ENCODE data around the gene FIGLA. TPM values are rescaled to one million over a fixed set of nuclear protein-coding genes. Genes with fewer than 3 reads are reported as not detected.

The FIGLA gene
- total RNA-seq, 1 experiment from 2014 or later, result not detected

GRCh38 chr2:70807102-70807827 lies 16.8 kb upstream of the FIGLA start:
- H3K4me3 ChIP-seq, result no peak overlapping the region
- intact Hi-C loops (cut with micrococcal nuclease; ENCODE audit: unreplicated experiment), result no loop called here
- no peak overlapping the region for H2AFZ ChIP-seq
- no peaks in the 10 kb centered on the region for H3K9me2 ChIP-seq (ENCODE audit: insufficient read depth)
- no peaks in the 10 kb centered on the region for H4K20me1 ChIP-seq (ENCODE audit: insufficient read depth)
- BruUV-seq (replicated peaks), result no TSS peak
- TF ChIP-seq CTCF (conservative IDR thresholded peaks at IDR 0.05), result no peak
- TF ChIP-seq EZH2 (IDR thresholded peaks at IDR 0.05; ENCODE audit: low read depth), result no peak
- no peak overlapping the region for H3K27ac ChIP-seq
- H3K4me1 ChIP-seq (replicated peaks; ENCODE audit: insufficient read depth), result no peaks in the 10 kb centered on the region
- H3K4me2 ChIP-seq, result no peak overlapping the region
- no peaks in the 10 kb centered on the region for H3K79me2 ChIP-seq (ENCODE audit: low read depth)
- no peaks in the 10 kb centered on the region for H3F3A ChIP-seq (ENCODE audit: insufficient read depth, low read depth)
- H3K36me3 ChIP-seq (ENCODE audit: low read depth), result no peaks in the 10 kb centered on the region
- CTCF ChIA-PET, result no interaction called here
- peaks cover 54% of the 10 kb centered on the region for H3K27me3 ChIP-seq (ENCODE audit: insufficient read depth, low read depth)
- H3K9me3 ChIP-seq (ENCODE audit: insufficient read depth, low read depth), result no peaks in the 10 kb centered on the region
- POLR2A ChIA-PET (ENCODE audit: unreplicated experiment), result no interaction called here
- DNase-seq, result no peak

GRCh38 chr2:70806620-70807019 lies 16.2 kb upstream of the FIGLA start:
- Histone ChIP-seq H2AFZ (no peak overlapping the region), H3K27ac (no peak overlapping the region), H3K4me1 (replicated peaks; ENCODE audit: insufficient read depth) (no peaks in the 10 kb centered on the region), H3K4me2 (no peak overlapping the region), H3K4me3 (no peak overlapping the region), H3K27me3 (ENCODE audit: insufficient read depth, low read depth) (peaks cover 52% of the 10 kb centered on the region), H3K9me3 (ENCODE audit: insufficient read depth, low read depth) (no peaks in the 10 kb centered on the region), H3K79me2 (ENCODE audit: low read depth) (no peaks in the 10 kb centered on the region), H3K36me3 (ENCODE audit: low read depth) (no peaks in the 10 kb centered on the region), H3K9me2 (ENCODE audit: insufficient read depth) (no peaks in the 10 kb centered on the region), H3F3A (ENCODE audit: insufficient read depth, low read depth) (no peaks in the 10 kb centered on the region), H4K20me1 (ENCODE audit: insufficient read depth) (no peaks in the 10 kb centered on the region)
- ChIA-PET POLR2A (ENCODE audit: unreplicated experiment) (no interaction called here), CTCF (no interaction called here)
- intact Hi-C loops (cut with micrococcal nuclease; ENCODE audit: unreplicated experiment), result no loop called here
- DNase-seq, result no peak
- TF ChIP-seq CTCF (conservative IDR thresholded peaks at IDR 0.05) (no peak), EZH2 (IDR thresholded peaks at IDR 0.05; ENCODE audit: low read depth) (no peak)
- no TSS peak for BruUV-seq (replicated peaks)

- POLR2A ChIA-PET (ENCODE audit: unreplicated experiment), result no interaction called here
- BruUV-seq (replicated peaks), result no TSS peak
Measured at GRCh38 chr2:70806013-70806412, 15.6 kb upstream of the FIGLA start.

More at GRCh38 chr2:70806013-70806412, 15.6 kb upstream of the FIGLA start:
- Histone ChIP-seq H3K27me3 (ENCODE audit: insufficient read depth, low read depth) (peaks cover 52% of the 10 kb centered on the region), H3K36me3 (ENCODE audit: low read depth) (no peaks in the 10 kb centered on the region), H3K4me3 (no peak overlapping the region), H3K27ac (no peak overlapping the region), H3K9me2 (ENCODE audit: insufficient read depth) (no peaks in the 10 kb centered on the region), H3K9me3 (ENCODE audit: insufficient read depth, low read depth) (no peaks in the 10 kb centered on the region), H2AFZ (no peak overlapping the region), H3F3A (ENCODE audit: insufficient read depth, low read depth) (no peaks in the 10 kb centered on the region), H3K79me2 (ENCODE audit: low read depth) (no peaks in the 10 kb centered on the region), H4K20me1 (ENCODE audit: insufficient read depth) (no peaks in the 10 kb centered on the region), H3K4me2 (no peak overlapping the region), H3K4me1 (replicated peaks; ENCODE audit: insufficient read depth) (no peaks in the 10 kb centered on the region)
- TF ChIP-seq CTCF (conservative IDR thresholded peaks at IDR 0.05) (no peak), EZH2 (IDR thresholded peaks at IDR 0.05; ENCODE audit: low read depth) (no peak)
- intact Hi-C loops (cut with micrococcal nuclease; ENCODE audit: unreplicated experiment), result no loop called here
- no peak for DNase-seq
- CTCF ChIA-PET, result no interaction called here
